H1 (cell line): ENCODE results near the gene ERMARD. TPM values are rescaled to one million over a fixed set of nuclear protein-coding genes. Genes with fewer than 3 reads are reported as not detected.

Source experiments
- CTCF ChIA-PET: fragments of 300-600 bp; sonication (Branson Sonifier 250); formaldehyde crosslinking; loops from one replicate; lab custom pipeline; 2021; ENCODE audit not compliant: partially characterized antibody; lab: Charles Lee
- POLR2A ChIA-PET: fragments of 300-600 bp; sonication (Branson Sonifier 250); formaldehyde crosslinking; loops from one replicate; lab custom pipeline; 2021; ENCODE audit warnings: inconsistent platforms; ENCODE audit not compliant: partially characterized antibody; lab: Charles Lee
- DNase-seq, 2 experiments: peaks; one replicate each; pipeline versions ENCODE4 v3.0.0 to v3.0.0-alpha.2; 2010 to 2022; ENCODE audit warnings: low spot score in 2 of 2, low read depth in 1 of 2, mixed read lengths in 1 of 2
- FAIRE-seq: peaks from 2 replicates; lab custom pipeline; 2011; peaks lifted over from hg19 to GRCh38; lab: Jason Lieb, UNC
- H2AFZ ChIP-seq: 2 replicates; pipeline ENCODE4 v1.8.1; 2012; ENCODE audit warnings: low read length, inconsistent platforms
- H2AK5ac ChIP-seq: 2 replicates; pipeline ENCODE4 v1.6.1; 2013; ENCODE audit warnings: low read depth, low read length
- H2BK120ac ChIP-seq: replicated peaks from 2 replicates; pipeline ENCODE3; 2013; ENCODE audit warnings: low read depth, low read length, inconsistent platforms
- H2BK12ac ChIP-seq: 2 replicates; pipeline ENCODE4 v1.6.1; 2013; ENCODE audit warnings: low read depth, low read length
- H2BK15ac ChIP-seq: 2 replicates; pipeline ENCODE4 v1.6.1; 2013; ENCODE audit warnings: low read length
- H2BK20ac ChIP-seq: 2 replicates; pipeline ENCODE4 v1.6.1; 2013; ENCODE audit warnings: low read length
- H2BK5ac ChIP-seq: 2 replicates; pipeline ENCODE4 v1.6.1; 2013; ENCODE audit warnings: low read depth, low read length
- H3K14ac ChIP-seq: 2 replicates; pipeline ENCODE4 v1.6.1; 2013; ENCODE audit warnings: inconsistent platforms; ENCODE audit not compliant: insufficient read length
- H3K18ac ChIP-seq: 2 replicates; pipeline ENCODE4 v1.6.1; 2013; ENCODE audit warnings: low read length; ENCODE audit errors: extremely low read depth
- H3K23ac ChIP-seq: 2 replicates; pipeline ENCODE4 v1.6.1; 2013; ENCODE audit warnings: inconsistent platforms; ENCODE audit not compliant: insufficient read length
- H3K23me2 ChIP-seq: 2 replicates; pipeline ENCODE4 v1.6.1; 2013; ENCODE audit warnings: low read depth, low read length
- H3K27ac ChIP-seq: 2 replicates; pipeline ENCODE4 v1.6.1; 2011; ENCODE audit warnings: low read depth, low read length, inconsistent platforms
- H3K27me3 ChIP-seq, 4 experiments: replicated peaks in 1 of 4; 1 replicate in 1 of 4; 2 replicates in 3 of 4; pipeline versions ENCODE4 v1.6.1 to v1.8.1; 2011 to 2013; ENCODE audit warnings: low read length in 3 of 4, mild to moderate bottlenecking in 3 of 4, inconsistent platforms in 2 of 4, mixed read lengths in 2 of 4, moderate library complexity in 1 of 4; ENCODE audit not compliant: control insufficient read depth in 3 of 4, insufficient read depth in 3 of 4; ENCODE audit errors: extremely low read depth in 1 of 4
- H3K36me3 ChIP-seq, 4 experiments: 2 replicates each; pipeline versions ENCODE4 v1.6.1 to v1.8.1; 2011 to 2013; ENCODE audit warnings: mild to moderate bottlenecking in 4 of 4, low read length in 3 of 4, moderate library complexity in 2 of 4, control low read depth in 1 of 4, inconsistent platforms in 1 of 4; ENCODE audit not compliant: insufficient read depth in 4 of 4, control insufficient read depth in 2 of 4
- H3K4ac ChIP-seq: replicated peaks from 2 replicates; pipeline ENCODE3; 2013; ENCODE audit warnings: low read length, low read depth, mixed read lengths, inconsistent platforms; ENCODE audit not compliant: insufficient read length
- H3K4me1 ChIP-seq, 4 experiments: replicated peaks in 1 of 4; 1 replicate in 1 of 4; 2 replicates in 3 of 4; pipeline versions ENCODE4 v1.6.1 to v1.8.1; 2011 to 2013; ENCODE audit warnings: low read length in 3 of 4, inconsistent platforms in 2 of 4, mixed read lengths in 1 of 4; ENCODE audit not compliant: insufficient read depth in 4 of 4, control insufficient read depth in 3 of 4
- H3K4me2 ChIP-seq, 2 experiments: 2 replicates each; pipeline versions ENCODE4 v1.6.1 to v1.8.1; 2011 to 2013; ENCODE audit warnings: low read depth in 2 of 2, low read length in 2 of 2, control low read depth in 1 of 2, inconsistent platforms in 1 of 2, mild to moderate bottlenecking in 1 of 2; ENCODE audit not compliant: insufficient read depth in 1 of 2
- H3K4me3 ChIP-seq, 4 experiments: fragments of 200-600, 300-600 bp in 1 of 4; sonication (generic), shearing (Covaris generic), sonication (Bioruptor Twin) in 1 of 4; 2 replicates each; pipeline versions ENCODE4 v1.5.1 to v1.8.1; 2011 to 2016; ENCODE audit warnings: low read length in 4 of 4, low read depth in 3 of 4, control low read depth in 2 of 4, inconsistent platforms in 2 of 4, mild to moderate bottlenecking in 2 of 4, mixed read lengths in 1 of 4, moderate library complexity in 1 of 4; ENCODE audit not compliant: insufficient read depth in 2 of 4; ENCODE audit errors: extremely low read depth in 1 of 4
- H3K56ac ChIP-seq: replicated peaks from 2 replicates; pipeline ENCODE3; 2013; ENCODE audit warnings: low read depth, mild to moderate bottlenecking, mixed read lengths, low read length, inconsistent platforms; ENCODE audit not compliant: insufficient read length
- H3K79me1 ChIP-seq: 2 replicates; pipeline ENCODE4 v1.6.1; 2013; ENCODE audit warnings: low read depth, low read length, control low read depth
- H3K79me2 ChIP-seq, 2 experiments: 2 replicates each; pipeline versions ENCODE4 v1.6.1 to v1.8.1; 2012 to 2013; ENCODE audit warnings: low read length in 2 of 2, mild to moderate bottlenecking in 2 of 2, inconsistent platforms in 1 of 2; ENCODE audit not compliant: insufficient read depth in 2 of 2, control insufficient read depth in 1 of 2
- H3K9ac ChIP-seq, 4 experiments: replicated peaks in 1 of 4; 1 replicate in 1 of 4; 2 replicates in 3 of 4; pipeline versions ENCODE4 v1.6.1 to v1.8.1; 2011 to 2013; ENCODE audit warnings: low read depth in 3 of 4, low read length in 3 of 4, control low read depth in 2 of 4, mild to moderate bottlenecking in 2 of 4, moderate library complexity in 2 of 4, inconsistent platforms in 1 of 4; ENCODE audit errors: extremely low read depth in 1 of 4
- H3K9me3 ChIP-seq, 2 experiments: 2 replicates each; pipeline versions ENCODE4 v1.6.1 to v1.8.1; 2012 to 2013; ENCODE audit warnings: mild to moderate bottlenecking in 2 of 2, moderate library complexity in 2 of 2, control low read depth in 1 of 2, inconsistent platforms in 1 of 2, low read depth in 1 of 2, low read length in 1 of 2, mixed read lengths in 1 of 2; ENCODE audit not compliant: insufficient read depth in 2 of 2
- H4K20me1 ChIP-seq, 2 experiments: replicated peaks in 1 of 2; 2 replicates each; pipeline versions ENCODE3 to v1.8.1; 2011 to 2013; ENCODE audit warnings: inconsistent platforms in 2 of 2, low read length in 2 of 2, mild to moderate bottlenecking in 1 of 2; ENCODE audit not compliant: insufficient read depth in 2 of 2, control insufficient read depth in 1 of 2
- H4K5ac ChIP-seq: 2 replicates; pipeline ENCODE4 v1.6.1; 2013; ENCODE audit warnings: low read length, low read depth, mixed read lengths, inconsistent platforms; ENCODE audit not compliant: insufficient read length
- H4K8ac ChIP-seq: 2 replicates; pipeline ENCODE4 v1.8.0; 2013; ENCODE audit warnings: mild to moderate bottlenecking, moderate library complexity, low read length, inconsistent platforms; ENCODE audit not compliant: insufficient read depth; ENCODE audit errors: extremely low read depth
- H4K91ac ChIP-seq: replicated peaks from 2 replicates; pipeline ENCODE3; 2013; ENCODE audit warnings: low read length, mixed read lengths, inconsistent platforms; ENCODE audit not compliant: insufficient read length
- CBX5 ChIP-seq: fragments of 300-800, 300-1000 bp; sonication (generic); IDR thresholded peaks from 2 replicates; pipeline ENCODE4 v1.7.1; 2016; ENCODE audit warnings: antibody characterized with exemption, low read length, low read depth
- CBX8 ChIP-seq: fragments of 300-800, 300-1000 bp; sonication (generic); IDR thresholded peaks from 2 replicates; pipeline ENCODE4 v1.7.1; 2016; ENCODE audit warnings: low read depth, low read length, borderline replicate concordance
- CHD1 ChIP-seq: IDR thresholded peaks from 2 replicates; pipeline ENCODE4 v1.6.1; 2012; ENCODE audit warnings: low read depth, low read length, improper control_type of control experiment
- CTBP2 ChIP-seq: IDR thresholded peaks from 2 replicates; pipeline ENCODE4 v1.7.0; 2011; ENCODE audit warnings: borderline replicate concordance, mild to moderate bottlenecking, moderate library complexity, mixed read lengths, low read length; ENCODE audit not compliant: insufficient read depth, insufficient read length
- EGR1 ChIP-seq: IDR thresholded peaks from 2 replicates; pipeline ENCODE4 v1.6.1; 2011; ENCODE audit warnings: low read depth, low read length, borderline replicate concordance
- FOSL1 ChIP-seq: IDR thresholded peaks from 2 replicates; pipeline ENCODE4 v1.6.1; 2011; ENCODE audit warnings: mild to moderate bottlenecking, low read depth, low read length, moderate library complexity; ENCODE audit not compliant: insufficient read depth
- JUND ChIP-seq: IDR thresholded peaks from 2 replicates; pipeline ENCODE4 v1.6.1; 2011; ENCODE audit warnings: mild to moderate bottlenecking, improper control_type of control experiment, low read length
- RBBP5 ChIP-seq: IDR thresholded peaks from 2 replicates; pipeline ENCODE4 v1.7.1; 2012; ENCODE audit warnings: low read depth, mild to moderate bottlenecking, inconsistent platforms, low read length, moderate library complexity, borderline replicate concordance
- RFX5 ChIP-seq: IDR thresholded peaks from 2 replicates; pipeline ENCODE4 v1.6.1; 2011; ENCODE audit warnings: low read depth, low read length, improper control_type of control experiment, borderline replicate concordance
- RNF2 ChIP-seq: fragments of 200-900, 300-1000 bp; sonication (generic); IDR thresholded peaks from 2 replicates; pipeline ENCODE4 v1.7.1; 2016; ENCODE audit warnings: borderline replicate concordance, low read depth, mild to moderate bottlenecking, antibody characterized with exemption, low read length; ENCODE audit not compliant: poor library complexity, severe bottlenecking; ENCODE audit errors: missing control alignments
- RXRA ChIP-seq: IDR thresholded peaks from 2 replicates; pipeline ENCODE4 v1.6.1; 2011; ENCODE audit warnings: low read depth, mild to moderate bottlenecking, low read length, moderate library complexity; ENCODE audit not compliant: insufficient read depth
- SP4 ChIP-seq: IDR thresholded peaks from 2 replicates; pipeline ENCODE4 v1.6.1; 2012; ENCODE audit warnings: low read length, inconsistent platforms
- ZNF274 ChIP-seq: IDR thresholded peaks from 2 replicates; pipeline ENCODE4 v1.7.0; 2012; ENCODE audit warnings: low read length, borderline replicate concordance; ENCODE audit errors: extremely low read depth
- WGBS, 2 experiments: shearing (Covaris generic) in 1 of 2; methylation state at CpG; one replicate each; pipeline versions ENCODE4 v1.1.6 to v1.1.7; 2013 to 2015; ENCODE audit warnings: low lambda C conversion rate in 2 of 2, mixed read lengths in 2 of 2, inconsistent platforms in 1 of 2, low coverage in 1 of 2, missing lambda C conversion rate in 1 of 2; ENCODE audit not compliant: insufficient replicate concordance in 2 of 2, insufficient coverage in 1 of 2, insufficient read length in 1 of 2; ENCODE audit errors: extremely low coverage in 1 of 2, missing lambda C conversion rate in 1 of 2; 5-methylcytosine and 5-hydroxymethylcytosine counted together
- polyA plus RNA-seq, 7 experiments: library from polyadenylated mRNA; depleted of rRNA in 3 of 7; stranded (reverse) in 5 of 7; unstranded in 2 of 7; fragments of >200 nt in 5 of 7; fragments of 200-250 nt in 2 of 7; gene quantifications; 1 replicate in 5 of 7; 2 replicates in 1 of 7; 4 replicates in 1 of 7; pipeline versions ENCODE4 v1.2.1 to v1.2.3, GENCODE V29; 2011 to 2013; ENCODE audit warnings: missing spikeins in 2 of 7, mixed read lengths in 2 of 7
- total RNA-seq: library from RNA; stranded (reverse); fragmentation: NEBNext Ultra II Directional; extraction: Animal tissue kit (Norgen Biotek cat#: 25700); gene quantifications from 2 replicates; pipeline ENCODE4 v1.2.1, GENCODE V29; 2021

The ERMARD gene
- total and polyA plus RNA-seq, 2 of the 8 experiments (the other 6 are each of a cell fraction or from before 2014, with no cell fraction given) = 12.2 to 25.6 TPM

GRCh38 chr6:169793408-169793807 is 42.0 kb downstream of the ERMARD start:
- H3K23ac ChIP-seq = no peak overlapping the region
- no peaks in the 10 kb centered on the region for H3K79me1 ChIP-seq
- no peak overlapping the region for H3K14ac ChIP-seq
- H4K5ac ChIP-seq = no peak overlapping the region
- H2BK120ac ChIP-seq = no peak overlapping the region
- no peak overlapping the region for H3K56ac ChIP-seq
- CTCF ChIA-PET = interaction anchor here (1.0 to 2.1 kb wide), 7 partner anchors 10 to 498 kb away, joined by 3 to 5 read pairs (median 3); partner anchors contain the start of gene DLL1
- no peak overlapping the region for H3K27ac ChIP-seq
- H2AFZ ChIP-seq = no peak overlapping the region
- no peak overlapping the region for H3K9ac ChIP-seq
- peaks cover 0 to 12% (median 4%) of the 10 kb centered on the region in 4 experiments; a peak in 5 of 7 replicates for H3K4me1 ChIP-seq
- no peak overlapping the region for H2BK12ac ChIP-seq
- no peaks in the 10 kb centered on the region for H3K9me3 ChIP-seq
- H4K91ac ChIP-seq = no peak overlapping the region
- H3K4me2 ChIP-seq = no peak overlapping the region
- H3K18ac ChIP-seq = no peak overlapping the region
- H3K36me3 ChIP-seq = no peaks in the 10 kb centered on the region
- H3K23me2 ChIP-seq = no peaks in the 10 kb centered on the region; the same call in 1 of the 2 replicates
- H2AK5ac ChIP-seq = no peak overlapping the region
- no peak overlapping the region for H3K4ac ChIP-seq
- peaks cover 0 to 12% (median 4%) of the 10 kb centered on the region in 4 experiments; a peak in 4 of 7 replicates for H3K27me3 ChIP-seq
- POLR2A ChIA-PET = interaction anchor here (0.9 to 1.9 kb wide), 3 partner anchors 11 to 12 kb away, joined by 3 to 6 read pairs (median 4); no protein-coding TSS in a partner anchor
- H3K4me3 ChIP-seq = no peak overlapping the region
- no peak overlapping the region for H2BK5ac ChIP-seq
- H2BK15ac ChIP-seq = 0 out of 2 replicates have a peak overlapping the region, but pooled peaks have one; percentile 13
- no peaks in the 10 kb centered on the region for H3K79me2 ChIP-seq
- DNase-seq = peak in 1 of 2 experiments; percentile 36
- H4K20me1 ChIP-seq = peaks cover 0 to 2% of the 10 kb centered on the region in 2 experiments
- FAIRE-seq = no peak
- no peak overlapping the region for H2BK20ac ChIP-seq
- 90% methylated on average over 10 of the region's 10 CpGs; no CpG with 5 or more reads in 1 of the 2 experiments for WGBS, 2 experiments
- no peak overlapping the region; the same call in 1 of the 2 replicates for H4K8ac ChIP-seq
- no peak for TF ChIP-seq RFX5
- no peak for TF ChIP-seq EGR1
- TF ChIP-seq CHD1 = no peak
- TF ChIP-seq RNF2 = no peak
- TF ChIP-seq RBBP5 = no peak
- no peak for TF ChIP-seq ZNF274
- no peak for TF ChIP-seq CTBP2
- no peak for TF ChIP-seq CBX5
- TF ChIP-seq CBX8 = no peak
- no peak for TF ChIP-seq RXRA
- no peak for TF ChIP-seq SP4
- TF ChIP-seq JUND = no peak
- TF ChIP-seq FOSL1 = no peak
